B cell (primary cell): ENCODE data around the gene STAG1. TPM values are rescaled to one million over a fixed set of nuclear protein-coding genes. Genes with fewer than 3 reads are reported as not detected.

ENCODE experiments used
- ATAC-seq: fragments of 200-7000 bp; cut with Tn5 transposase; one replicate; pipeline ENCODE4 v1.10.0; 2021; ENCODE audit warnings: low read depth, mild to moderate bottlenecking, moderate number of reproducible peaks, moderate library complexity
- CTCF ChIA-PET: fragments of 350-600 bp; sonication (Branson Sonifier 250); formaldehyde crosslinking; loops from one replicate; lab custom pipeline; 2021; ENCODE audit warnings: antibody characterized with exemption, inconsistent platforms; lab: Charles Lee
- POLR2A ChIA-PET: fragments of 350-600 bp; sonication (Branson Sonifier 250); formaldehyde crosslinking; loops from one replicate; lab custom pipeline; 2021; ENCODE audit warnings: antibody characterized with exemption; lab: Charles Lee
- DNase-seq: peaks from one replicate; pipeline ENCODE4 v3.0.0; 2013
- H2AFZ ChIP-seq: 2 replicates; pipeline ENCODE4 v1.6.1; 2012; ENCODE audit warnings: mild to moderate bottlenecking, low read depth, low read length; ENCODE audit not compliant: insufficient read depth, poor library complexity, severe bottlenecking
- H3K27ac ChIP-seq, 2 donors: 1 replicate in 1 of 2; 2 replicates in 1 of 2; pipeline ENCODE4 v1.5.1; 2012 to 2013; ENCODE audit warnings: low read length in 2 of 2, mild to moderate bottlenecking in 2 of 2, moderate library complexity in 1 of 2
- H3K27me3 ChIP-seq, 4 experiments: fragments of 200-600 bp in 1 of 4; sonication (generic) in 1 of 4; replicated peaks in 1 of 4; 1 replicate in 2 of 4; 2 replicates in 2 of 4; pipeline versions ENCODE4 v1.6.1 to v1.7.0; 2013 to 2016; ENCODE audit warnings: low read length in 3 of 4, mild to moderate bottlenecking in 2 of 4, mixed read lengths in 1 of 4, moderate library complexity in 1 of 4; ENCODE audit not compliant: insufficient read depth in 4 of 4, control insufficient read depth in 3 of 4; ENCODE audit errors: control extremely low read depth in 1 of 4
- H3K36me3 ChIP-seq, 2 experiments: replicated peaks in 1 of 2; 1 replicate in 1 of 2; 2 replicates in 1 of 2; pipeline versions ENCODE4 v1.6.1 to v1.7.1; 2013; ENCODE audit warnings: low read length in 1 of 2; ENCODE audit not compliant: insufficient read depth in 2 of 2, control insufficient read depth in 1 of 2; ENCODE audit errors: control extremely low read depth in 1 of 2, extremely low read depth in 1 of 2
- H3K4me1 ChIP-seq, 2 donors: fragments of 200-600 bp in 1 of 2; sonication (generic) in 1 of 2; 1 replicate in 1 of 2; 2 replicates in 1 of 2; pipeline versions ENCODE4 v1.5.1 to v1.6.1; 2013 to 2017; ENCODE audit warnings: low read length in 2 of 2; ENCODE audit not compliant: control insufficient read depth in 2 of 2, insufficient read depth in 2 of 2
- H3K4me2 ChIP-seq: replicated peaks from 2 replicates; pipeline ENCODE3; 2012; ENCODE audit warnings: mild to moderate bottlenecking, low read depth, low read length; ENCODE audit not compliant: poor library complexity, severe bottlenecking
- H3K4me3 ChIP-seq, 5 experiments: fragments of 200-600 bp in 1 of 5; sonication (generic) in 1 of 5; 1 replicate in 3 of 5; 2 replicates in 2 of 5; pipeline versions ENCODE4 v1.5.1 to v1.7.0; 2011 to 2016; ENCODE audit warnings: low read length in 4 of 5, mild to moderate bottlenecking in 4 of 5, low read depth in 2 of 5, control low read depth in 1 of 5, moderate library complexity in 1 of 5; ENCODE audit not compliant: insufficient read depth in 1 of 5; ENCODE audit errors: control extremely low read depth in 1 of 5, extremely low read depth in 1 of 5
- H3K79me2 ChIP-seq: fragments of 200-600 bp; sonication (generic); one replicate; pipeline ENCODE4 v1.6.0; 2016; ENCODE audit warnings: low read length; ENCODE audit not compliant: control insufficient read depth, insufficient read depth
- H3K9ac ChIP-seq: fragments of 200-600 bp; sonication (generic); 2 replicates; pipeline ENCODE4 v1.6.1; 2017; ENCODE audit warnings: mild to moderate bottlenecking, low read length, moderate library complexity
- H3K9me3 ChIP-seq, 3 donors: one replicate each; pipeline versions ENCODE4 v1.6.1 to v1.7.1; 2013; ENCODE audit warnings: low read length in 2 of 3; ENCODE audit not compliant: control insufficient read depth in 2 of 3, insufficient read depth in 1 of 3; ENCODE audit errors: control extremely low read depth in 1 of 3
- H4K20me1 ChIP-seq: 2 replicates; pipeline ENCODE4 v1.6.0; 2012; ENCODE audit warnings: mild to moderate bottlenecking, low read length; ENCODE audit not compliant: insufficient read depth, control insufficient read depth, poor library complexity, severe bottlenecking
- H3K27ac Mint-ChIP-seq: one replicate; pipeline ENCODE4 v1.8.0; 2021; ENCODE audit warnings: mixed read lengths
- H3K27me3 Mint-ChIP-seq: one replicate; pipeline ENCODE4 v1.8.0; 2021; ENCODE audit warnings: mixed read lengths
- H3K4me1 Mint-ChIP-seq: one replicate; pipeline ENCODE4 v1.8.0; 2021; ENCODE audit warnings: mixed read lengths
- H3K4me3 Mint-ChIP-seq: one replicate; pipeline ENCODE4 v1.8.0; 2021; ENCODE audit warnings: mixed read lengths
- H3K9me3 Mint-ChIP-seq: one replicate; pipeline ENCODE4 v1.8.0; 2022; ENCODE audit warnings: mixed read lengths; ENCODE audit not compliant: insufficient read depth
- EZH2 ChIP-seq: IDR thresholded peaks from 2 replicates; pipeline ENCODE4 v1.6.1; 2012; ENCODE audit warnings: borderline replicate concordance, low read depth, mild to moderate bottlenecking, moderate library complexity, low read length; ENCODE audit not compliant: insufficient read depth, poor library complexity, severe bottlenecking
- WGBS: methylation state at CpG from one replicate; pipeline ENCODE4 v1.1.5; 2013; ENCODE audit warnings: missing lambda C conversion rate; ENCODE audit not compliant: insufficient coverage; 5-methylcytosine and 5-hydroxymethylcytosine counted together
- intact Hi-C: fragments of 100-400 bp; cut with micrococcal nuclease; formaldehyde crosslinking; loops from one replicate; pipeline ENCODE4 v1.10.0; 2022
- polyA plus RNA-seq: library from polyadenylated mRNA; depleted of rRNA; stranded (reverse); fragments of >200 nt; gene quantifications from 2 replicates; pipeline ENCODE4 v1.2.3, GENCODE V29; 2012
- total RNA-seq, 2 donors: library from RNA; stranded (reverse); fragments of 120-200 nt in 1 of 2; gene quantifications; 1 replicate in 1 of 2; 2 replicates in 1 of 2; pipeline versions ENCODE4 v1.2.3 to v1.2.4, GENCODE V29; 2013 to 2022
- TF ChIP-seq, protein P1 (sequence below): fragments of 200-600 bp; IDR thresholded peaks from one replicate; pipeline ENCODE4 v1.8.0; 2022; ENCODE audit warnings: antibody characterized with exemption, mild to moderate bottlenecking

STAG1 gene
- total and polyA plus RNA-seq, 2 donors (not counting 1 experiment from before 2014, with no cell fraction given) = 9.2 to 77.0 TPM

DNA sequence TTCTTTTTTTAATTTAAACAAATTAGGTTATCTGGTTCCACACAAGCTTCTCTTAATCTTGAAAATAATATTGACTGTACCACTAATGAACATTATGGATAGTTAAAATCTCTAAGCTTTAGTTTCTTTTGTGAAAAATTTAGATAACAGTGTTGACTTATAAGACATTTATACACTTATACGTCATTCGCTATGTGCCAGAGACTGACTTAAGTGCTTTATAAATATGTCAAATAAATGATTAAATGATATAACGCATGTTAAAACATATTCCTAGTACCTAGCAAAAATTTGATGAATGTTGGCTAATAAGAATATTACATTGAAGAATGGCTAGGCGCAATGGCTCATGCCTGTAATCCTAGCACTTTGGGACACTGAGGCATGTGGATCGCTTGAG, 405.7 kb downstream of the STAG1 start:
- CTCF ChIA-PET = no interaction called here
- intact Hi-C loops = no loop called here

DNA sequence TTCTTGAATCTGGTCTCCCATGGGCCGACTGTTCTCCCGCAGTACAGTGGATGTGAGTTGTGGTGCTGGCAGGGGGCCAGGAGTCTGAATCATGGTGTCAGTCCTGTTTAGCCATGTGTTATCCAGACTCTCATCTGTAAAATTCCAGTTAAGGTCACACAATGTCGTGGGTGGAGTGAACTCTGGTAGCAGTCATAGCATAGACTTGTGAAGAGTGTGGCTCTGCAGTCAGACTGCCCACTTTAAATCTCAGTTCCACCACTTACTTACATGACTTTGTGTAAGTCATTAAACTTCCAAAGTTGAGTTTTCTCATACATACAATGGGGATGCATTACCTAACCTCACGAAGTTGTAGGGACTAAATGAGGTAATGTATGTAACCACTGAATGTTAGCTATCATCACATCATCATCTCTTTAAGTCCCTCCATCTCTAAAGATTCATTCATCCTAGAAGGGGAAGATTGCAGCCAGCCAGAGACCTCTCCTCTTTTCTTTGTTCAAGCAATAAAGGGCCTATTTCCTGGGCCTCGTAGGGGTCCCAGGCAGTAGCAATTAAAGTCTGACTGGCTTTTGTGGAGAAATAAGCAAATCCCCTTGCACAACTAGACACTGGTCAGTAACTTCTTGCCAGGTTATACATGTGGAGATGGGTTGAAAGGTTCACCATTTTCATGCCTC, 408.2 kb downstream of the STAG1 start:
- H3K9me3 Mint-ChIP-seq = no peaks in the 10 kb centered on the region
- CTCF ChIA-PET = no interaction called here

More for the DNA sequence above, 405.7 kb downstream of the STAG1 start:
- ATAC-seq = no peak
- Histone ChIP-seq H3K36me3 (peaks cover 4 to 54% of the 10 kb centered on the region in 2 experiments), H3K4me1 (no peaks in the 10 kb centered on the region), H3K4me3 (no peak overlapping the region), H2AFZ (no peak overlapping the region), H3K27ac (no peak overlapping the region), H3K4me2 (no peak overlapping the region), H4K20me1 (no peaks in the 10 kb centered on the region), H3K9ac (no peak overlapping the region), H3K9me3 (no peaks in the 10 kb centered on the region), H3K27me3 (no peaks in the 10 kb centered on the region), H3K79me2 (no peaks in the 10 kb centered on the region)
- H3K4me3 Mint-ChIP-seq = no peak overlapping the region
- no peaks in the 10 kb centered on the region for H3K9me3 Mint-ChIP-seq
- no peaks in the 10 kb centered on the region for H3K4me1 Mint-ChIP-seq
- WGBS = 100% methylated on average over 1 of the region's 5 CpGs
- TF ChIP-seq, protein P1, sequence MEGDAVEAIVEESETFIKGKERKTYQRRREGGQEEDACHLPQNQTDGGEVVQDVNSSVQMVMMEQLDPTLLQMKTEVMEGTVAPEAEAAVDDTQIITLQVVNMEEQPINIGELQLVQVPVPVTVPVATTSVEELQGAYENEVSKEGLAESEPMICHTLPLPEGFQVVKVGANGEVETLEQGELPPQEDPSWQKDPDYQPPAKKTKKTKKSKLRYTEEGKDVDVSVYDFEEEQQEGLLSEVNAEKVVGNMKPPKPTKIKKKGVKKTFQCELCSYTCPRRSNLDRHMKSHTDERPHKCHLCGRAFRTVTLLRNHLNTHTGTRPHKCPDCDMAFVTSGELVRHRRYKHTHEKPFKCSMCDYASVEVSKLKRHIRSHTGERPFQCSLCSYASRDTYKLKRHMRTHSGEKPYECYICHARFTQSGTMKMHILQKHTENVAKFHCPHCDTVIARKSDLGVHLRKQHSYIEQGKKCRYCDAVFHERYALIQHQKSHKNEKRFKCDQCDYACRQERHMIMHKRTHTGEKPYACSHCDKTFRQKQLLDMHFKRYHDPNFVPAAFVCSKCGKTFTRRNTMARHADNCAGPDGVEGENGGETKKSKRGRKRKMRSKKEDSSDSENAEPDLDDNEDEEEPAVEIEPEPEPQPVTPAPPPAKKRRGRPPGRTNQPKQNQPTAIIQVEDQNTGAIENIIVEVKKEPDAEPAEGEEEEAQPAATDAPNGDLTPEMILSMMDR = no peak
- TF ChIP-seq EZH2 = no peak
- no peak overlapping the region for H3K27ac Mint-ChIP-seq
- H3K27me3 Mint-ChIP-seq = no peaks in the 10 kb centered on the region
- POLR2A ChIA-PET = no interaction called here
- DNase-seq = no peak

More for the DNA sequence above, 408.2 kb downstream of the STAG1 start:
- Histone ChIP-seq H2AFZ (no peak overlapping the region), H4K20me1 (no peaks in the 10 kb centered on the region), H3K27ac (no peak overlapping the region), H3K4me3 (no peak overlapping the region), H3K79me2 (no peaks in the 10 kb centered on the region), H3K9ac (no peak overlapping the region), H3K9me3 (no peaks in the 10 kb centered on the region), H3K4me1 (no peaks in the 10 kb centered on the region), H3K27me3 (no peaks in the 10 kb centered on the region), H3K36me3 (peaks cover 4 to 59% of the 10 kb centered on the region in 2 experiments), H3K4me2 (no peak overlapping the region)
- 100% methylated on average over 2 of the region's 5 CpGs for WGBS
- Mint-ChIP-seq H3K4me1 (no peaks in the 10 kb centered on the region), H3K4me3 (no peak overlapping the region), H3K27me3 (no peaks in the 10 kb centered on the region), H3K27ac (no peak overlapping the region)
- ATAC-seq = no peak
- intact Hi-C loops = loop anchor here (5.0 kb wide), 1 partner anchor 267 kb away; no protein-coding TSS in a partner anchor
- POLR2A ChIA-PET = no interaction called here
- no peak for TF ChIP-seq EZH2
- TF ChIP-seq, protein P1 = no peak
- DNase-seq = no peak
